ENCODE data around the gene ACOT7.

ACOT7 gene

DNA sequence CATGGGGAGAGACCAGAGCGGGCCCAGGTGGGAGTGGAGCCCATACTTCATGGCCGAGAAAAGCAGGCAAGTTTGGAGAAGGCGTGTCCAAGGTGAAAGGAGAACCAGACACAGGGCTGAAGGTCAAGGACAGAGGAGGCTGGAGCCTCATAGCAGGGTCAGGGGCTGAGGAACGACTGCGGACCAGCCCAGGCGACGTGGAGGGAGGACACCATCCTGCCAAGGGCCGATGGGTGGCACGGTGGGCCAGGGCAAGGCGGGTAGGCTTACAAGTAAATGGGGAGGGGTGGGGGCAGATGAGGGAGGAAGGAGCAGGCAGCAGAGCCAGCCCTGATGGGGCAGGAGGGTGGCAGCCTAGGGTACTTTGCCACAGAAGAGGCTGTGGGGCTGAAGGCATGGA, 114.5 kb downstream of the ACOT7 start:
- Histone ChIP-seq H3K36me3 (ENCODE audit: control insufficient read depth in 1 of 2, insufficient read depth in 2 of 2, low read length in 2 of 2) (peaks cover 4 to 10% of the 10 kb centered on the region in 2 donors), H3K9ac (ENCODE audit: low read depth in 1 of 2, low read length in 2 of 2) (no peak overlapping the region), H3K4me3 (ENCODE audit: low read depth in 1 of 2, low read length in 2 of 2) (no peak overlapping the region), H3K27ac (ENCODE audit: low read depth, low read length) (no peak overlapping the region), H3K4me1 (ENCODE audit: control insufficient read depth in 1 of 2, insufficient read depth in 2 of 2, low read length in 2 of 2) (peaks cover 25 to 26% of the 10 kb centered on the region in 2 donors), H3K27me3 (ENCODE audit: control insufficient read depth in 1 of 2, insufficient read depth in 2 of 2, low read length in 2 of 2) (no peaks in the 10 kb centered on the region), H3K9me3 (ENCODE audit: control insufficient read depth in 1 of 2, low read length in 2 of 2) (no peaks in the 10 kb centered on the region)

- Histone ChIP-seq H3K27me3 (ENCODE audit: control insufficient read depth in 1 of 2, insufficient read depth in 2 of 2, low read length in 2 of 2) (no peaks in the 10 kb centered on the region), H3K36me3 (ENCODE audit: control insufficient read depth in 1 of 2, insufficient read depth in 2 of 2, low read length in 2 of 2) (peaks cover 4 to 10% of the 10 kb centered on the region in 2 donors), H3K4me1 (ENCODE audit: control insufficient read depth in 1 of 2, insufficient read depth in 2 of 2, low read length in 2 of 2) (peaks cover 29 to 32% of the 10 kb centered on the region in 2 donors), H3K27ac (ENCODE audit: low read depth, low read length) (no peak overlapping the region), H3K9me3 (ENCODE audit: control insufficient read depth in 1 of 2, low read length in 2 of 2) (no peaks in the 10 kb centered on the region), H3K4me3 (ENCODE audit: low read depth in 1 of 2, low read length in 2 of 2) (no peak overlapping the region), H3K9ac (ENCODE audit: low read depth in 1 of 2, low read length in 2 of 2) (no peak overlapping the region)
Measured at GRCh38 chr1:6278263-6278662, 115.3 kb downstream of the ACOT7 start.

DNA sequence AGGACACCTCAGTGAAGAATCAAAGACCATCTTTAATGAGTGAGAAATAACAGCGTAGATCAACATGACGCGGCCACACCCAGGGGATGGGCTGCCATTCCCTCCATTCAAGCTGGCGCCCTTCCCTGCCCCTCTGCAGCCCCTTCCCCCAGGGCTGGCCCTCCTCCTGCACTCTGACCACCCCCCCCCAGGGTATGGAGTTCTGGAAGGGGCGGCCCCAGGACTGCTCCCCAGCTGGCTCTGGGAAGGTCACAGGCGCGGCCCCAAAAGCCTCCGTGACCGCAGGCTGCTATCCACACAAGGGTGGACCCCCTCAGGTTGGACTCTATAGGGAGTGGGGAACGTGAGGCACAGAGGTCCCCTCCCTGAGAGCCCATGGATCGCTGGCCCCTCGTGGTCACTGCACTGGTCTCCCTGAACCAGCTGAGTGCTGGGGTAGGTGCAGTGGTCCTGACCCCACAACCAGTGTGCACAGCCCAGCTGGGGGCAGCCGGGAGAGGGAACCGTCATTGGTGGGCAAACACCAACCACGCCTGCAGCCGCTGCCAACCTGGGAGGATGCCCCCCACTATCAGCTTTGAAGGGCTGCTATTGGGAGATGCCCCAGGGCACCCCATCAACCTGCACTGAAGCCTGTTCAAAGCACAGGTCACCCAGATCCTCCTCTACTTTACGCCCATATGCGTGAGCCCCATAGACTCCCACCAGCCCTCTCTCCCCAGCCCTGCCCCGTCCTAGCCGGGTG, 116.6 kb downstream of the ACOT7 start:
- Histone ChIP-seq H3K27me3 (ENCODE audit: control insufficient read depth in 1 of 2, insufficient read depth in 2 of 2, low read length in 2 of 2) (no peaks in the 10 kb centered on the region), H3K36me3 (ENCODE audit: control insufficient read depth in 1 of 2, insufficient read depth in 2 of 2, low read length in 2 of 2) (peaks cover 4 to 10% of the 10 kb centered on the region in 2 donors), H3K9me3 (ENCODE audit: control insufficient read depth in 1 of 2, low read length in 2 of 2) (no peaks in the 10 kb centered on the region), H3K4me1 (ENCODE audit: control insufficient read depth in 1 of 2, insufficient read depth in 2 of 2, low read length in 2 of 2) (peaks cover 29 to 31% of the 10 kb centered on the region in 2 donors), H3K27ac (ENCODE audit: low read depth, low read length) (no peak overlapping the region), H3K9ac (ENCODE audit: low read depth in 1 of 2, low read length in 2 of 2) (no peak overlapping the region), H3K4me3 (ENCODE audit: low read depth in 1 of 2, low read length in 2 of 2) (no peak overlapping the region)

- Histone ChIP-seq H3K4me3 (ENCODE audit: low read depth in 1 of 2, low read length in 2 of 2) (no peak overlapping the region), H3K27me3 (ENCODE audit: control insufficient read depth in 1 of 2, insufficient read depth in 2 of 2, low read length in 2 of 2) (no peaks in the 10 kb centered on the region), H3K27ac (ENCODE audit: low read depth, low read length) (no peak overlapping the region), H3K36me3 (ENCODE audit: control insufficient read depth in 1 of 2, insufficient read depth in 2 of 2, low read length in 2 of 2) (peaks cover 4 to 10% of the 10 kb centered on the region in 2 donors), H3K4me1 (ENCODE audit: control insufficient read depth in 1 of 2, insufficient read depth in 2 of 2, low read length in 2 of 2) (peaks cover 30 to 31% of the 10 kb centered on the region in 2 donors), H3K9me3 (ENCODE audit: control insufficient read depth in 1 of 2, low read length in 2 of 2) (no peaks in the 10 kb centered on the region), H3K9ac (ENCODE audit: low read depth in 1 of 2, low read length in 2 of 2) (no peak overlapping the region)
Measured at GRCh38 chr1:6275826-6276782, 117.5 kb downstream of the ACOT7 start.

GRCh38 chr1:6274622-6275139, 118.9 kb downstream of the ACOT7 start:
- Histone ChIP-seq H3K27me3 (ENCODE audit: control insufficient read depth in 1 of 2, insufficient read depth in 2 of 2, low read length in 2 of 2) (no peaks in the 10 kb centered on the region), H3K4me3 (ENCODE audit: low read depth in 1 of 2, low read length in 2 of 2) (no peak overlapping the region), H3K27ac (ENCODE audit: low read depth, low read length) (no peak overlapping the region), H3K36me3 (ENCODE audit: control insufficient read depth in 1 of 2, insufficient read depth in 2 of 2, low read length in 2 of 2) (peaks cover 4 to 8% of the 10 kb centered on the region in 2 donors), H3K9ac (ENCODE audit: low read depth in 1 of 2, low read length in 2 of 2) (no peak overlapping the region), H3K9me3 (ENCODE audit: control insufficient read depth in 1 of 2, low read length in 2 of 2) (no peaks in the 10 kb centered on the region), H3K4me1 (ENCODE audit: control insufficient read depth in 1 of 2, insufficient read depth in 2 of 2, low read length in 2 of 2) (peaks cover 38 to 41% of the 10 kb centered on the region in 2 donors)

- peak overlapping the region; percentile 39 for H3K27ac ChIP-seq (ENCODE audit: low read depth, low read length)
- H3K36me3 ChIP-seq (ENCODE audit: control insufficient read depth in 1 of 2, insufficient read depth in 2 of 2, low read length in 2 of 2), result peaks cover 4 to 5% of the 10 kb centered on the region in 2 donors
- H3K4me1 ChIP-seq (ENCODE audit: control insufficient read depth in 1 of 2, insufficient read depth in 2 of 2, low read length in 2 of 2), result peaks cover 38 to 40% of the 10 kb centered on the region in 2 donors
- H3K9ac ChIP-seq (ENCODE audit: low read depth in 1 of 2, low read length in 2 of 2), result no peak overlapping the region
- H3K9me3 ChIP-seq (ENCODE audit: control insufficient read depth in 1 of 2, low read length in 2 of 2), result no peaks in the 10 kb centered on the region
- no peaks in the 10 kb centered on the region for H3K27me3 ChIP-seq (ENCODE audit: control insufficient read depth in 1 of 2, insufficient read depth in 2 of 2, low read length in 2 of 2)
- H3K4me3 ChIP-seq (ENCODE audit: low read depth in 1 of 2, low read length in 2 of 2), result no peak overlapping the region
Measured at GRCh38 chr1:6274102-6274501, 119.5 kb downstream of the ACOT7 start.

GRCh38 chr1:6273380-6273891, 120.1 kb downstream of the ACOT7 start:
- H3K27ac ChIP-seq (ENCODE audit: low read depth, low read length), result no peak overlapping the region

DNA sequence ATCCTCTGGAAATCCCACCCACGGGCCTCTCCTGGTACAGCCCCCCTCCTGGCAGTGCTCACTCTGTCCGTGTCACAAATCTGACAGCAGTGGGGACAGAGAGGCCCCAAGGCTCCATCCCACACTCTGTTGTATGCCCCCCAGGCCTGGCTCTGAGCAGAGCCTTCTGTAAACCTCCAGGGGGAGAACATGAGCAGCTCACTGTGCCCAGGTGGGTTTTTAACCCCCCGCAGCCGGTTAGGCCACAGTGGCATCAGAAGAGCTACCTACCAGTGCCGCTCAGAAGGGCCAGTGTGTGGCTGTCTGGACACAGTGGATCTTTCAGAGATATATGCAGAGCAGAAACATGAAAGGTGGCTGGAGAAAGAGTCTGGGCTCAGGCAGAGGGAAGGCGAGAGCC, 120.7 kb downstream of the ACOT7 start:
- peaks cover 38% of the 10 kb centered on the region in 2 donors for H3K4me1 ChIP-seq (ENCODE audit: control insufficient read depth in 1 of 2, insufficient read depth in 2 of 2, low read length in 2 of 2)

More at GRCh38 chr1:6273380-6273891, 120.1 kb downstream of the ACOT7 start:
- Histone ChIP-seq H3K4me1 (ENCODE audit: control insufficient read depth in 1 of 2, insufficient read depth in 2 of 2, low read length in 2 of 2) (peaks cover 38% of the 10 kb centered on the region in 2 donors), H3K36me3 (ENCODE audit: control insufficient read depth in 1 of 2, insufficient read depth in 2 of 2, low read length in 2 of 2) (peaks cover 2 to 4% of the 10 kb centered on the region in 2 donors), H3K9ac (ENCODE audit: low read depth in 1 of 2, low read length in 2 of 2) (peak overlapping the region; percentile 35 to 38), H3K27me3 (ENCODE audit: control insufficient read depth in 1 of 2, insufficient read depth in 2 of 2, low read length in 2 of 2) (no peaks in the 10 kb centered on the region), H3K4me3 (ENCODE audit: low read depth in 1 of 2, low read length in 2 of 2) (no peak overlapping the region), H3K9me3 (ENCODE audit: control insufficient read depth in 1 of 2, low read length in 2 of 2) (no peaks in the 10 kb centered on the region)

DNA sequence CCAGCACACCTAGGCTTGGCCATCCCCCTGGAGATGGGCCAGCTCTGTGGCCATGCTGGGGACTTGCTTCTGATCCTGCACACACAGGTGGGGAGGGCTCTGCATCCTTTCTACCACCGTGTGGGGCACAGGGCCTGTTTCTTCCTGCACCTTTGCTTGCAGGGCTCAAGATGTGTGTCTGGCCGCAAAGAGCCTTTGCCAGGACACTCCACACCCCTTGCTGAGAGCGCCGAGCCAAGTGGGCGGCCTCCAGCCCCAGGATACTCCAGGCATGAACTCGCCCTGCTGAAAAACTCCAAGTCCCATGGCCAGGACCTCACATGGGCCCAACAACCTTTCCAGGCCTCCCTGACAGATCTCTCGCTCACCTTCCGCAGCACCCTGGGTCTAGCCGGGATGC, 121.1 kb downstream of the ACOT7 start:
- H3K4me3 ChIP-seq (ENCODE audit: low read depth in 1 of 2, low read length in 2 of 2), result no peak overlapping the region
- no peaks in the 10 kb centered on the region for H3K27me3 ChIP-seq (ENCODE audit: control insufficient read depth in 1 of 2, insufficient read depth in 2 of 2, low read length in 2 of 2)
- no peaks in the 10 kb centered on the region for H3K9me3 ChIP-seq (ENCODE audit: control insufficient read depth in 1 of 2, low read length in 2 of 2)
- H3K9ac ChIP-seq (ENCODE audit: low read depth in 1 of 2, low read length in 2 of 2), result peak overlapping the region in 1 of 2 donors; percentile 35
- peaks cover 38% of the 10 kb centered on the region in 2 donors for H3K4me1 ChIP-seq (ENCODE audit: control insufficient read depth in 1 of 2, insufficient read depth in 2 of 2, low read length in 2 of 2)
- H3K36me3 ChIP-seq (ENCODE audit: control insufficient read depth in 1 of 2, insufficient read depth in 2 of 2, low read length in 2 of 2), result peaks cover 2 to 4% of the 10 kb centered on the region in 2 donors
- H3K27ac ChIP-seq (ENCODE audit: low read depth, low read length), result no peak overlapping the region

More for the DNA sequence above, 120.7 kb downstream of the ACOT7 start:
- no peaks in the 10 kb centered on the region for H3K27me3 ChIP-seq (ENCODE audit: control insufficient read depth in 1 of 2, insufficient read depth in 2 of 2, low read length in 2 of 2)
- no peaks in the 10 kb centered on the region for H3K9me3 ChIP-seq (ENCODE audit: control insufficient read depth in 1 of 2, low read length in 2 of 2)
- H3K36me3 ChIP-seq (ENCODE audit: control insufficient read depth in 1 of 2, insufficient read depth in 2 of 2, low read length in 2 of 2), result peaks cover 2 to 4% of the 10 kb centered on the region in 2 donors
- H3K27ac ChIP-seq (ENCODE audit: low read depth, low read length), result no peak overlapping the region
- no peak overlapping the region for H3K4me3 ChIP-seq (ENCODE audit: low read depth in 1 of 2, low read length in 2 of 2)
- H3K9ac ChIP-seq (ENCODE audit: low read depth in 1 of 2, low read length in 2 of 2), result peak overlapping the region; percentile 35 to 38

Data from duodenal mucosa (tissue), 2 donors.